HFFc6 (cell line): ENCODE data around the gene RBM20. TPM values are rescaled to one million over a fixed set of nuclear protein-coding genes. Genes with fewer than 3 reads are reported as not detected.
"Not testable (repeated sequence)": the region's sequence is repeated elsewhere in the genome, so short reads cannot be mapped to it uniquely, and the experiment has no call there.

ENCODE experiments used
- DNase-seq: peaks from one replicate; pipeline ENCODE4 v3.0.0-alpha.2; 2018
- H3K27ac Mint-ChIP-seq: 2 replicates; pipeline ENCODE4 v1.8.0; 2020; ENCODE audit warnings: mild to moderate bottlenecking, mixed read lengths
- H3K27me3 Mint-ChIP-seq: 2 replicates; pipeline ENCODE4 v1.8.0; 2021; ENCODE audit warnings: mild to moderate bottlenecking, moderate library complexity, mixed read lengths; ENCODE audit not compliant: insufficient read depth
- H3K36me3 Mint-ChIP-seq: 2 replicates; pipeline ENCODE4 v1.8.0; 2021; ENCODE audit warnings: low read depth, mixed read lengths
- H3K4me1 Mint-ChIP-seq: 2 replicates; pipeline ENCODE4 v1.8.0; 2020; ENCODE audit warnings: low read depth, mixed read lengths
- H3K4me3 Mint-ChIP-seq: 2 replicates; pipeline ENCODE4 v1.8.0; 2020; ENCODE audit warnings: mild to moderate bottlenecking, moderate library complexity, mixed read lengths
- H3K9me3 Mint-ChIP-seq: 2 replicates; pipeline ENCODE4 v1.8.0; 2020; ENCODE audit warnings: mild to moderate bottlenecking, mixed read lengths
- CTCF ChIP-seq: fragments of 200-600 bp; sonication (generic); IDR thresholded peaks from 2 replicates; pipeline ENCODE4 v1.5.0; 2021; ENCODE audit warnings: antibody characterized with exemption, mild to moderate bottlenecking
- total RNA-seq, 6 experiments: library from RNA; stranded (reverse); fragmentation: NEBNext Ultra II Directional; extraction: Animal tissue kit (Norgen Biotek cat#: 25700); gene quantifications; 2 replicates in 1 of 6; 3 replicates in 5 of 6; pipeline ENCODE4 v1.2.3, GENCODE V29; 2021

RBM20 gene
- total RNA-seq, 6 experiments from 2014 or later: not detected

- TF ChIP-seq CTCF: no peak
- Mint-ChIP-seq H3K27me3 (peaks cover 31% of the 10 kb centered on the region), H3K36me3 (no peaks in the 10 kb centered on the region), H3K27ac (no peak overlapping the region), H3K4me3 (no peak overlapping the region), H3K9me3 (no peaks in the 10 kb centered on the region), H3K4me1 (peaks cover 5% of the 10 kb centered on the region; the same call in 1 of the 2 replicates)
- peak; percentile 10 for DNase-seq
Measured at GRCh38 chr10:110725801-110726630, 81.9 kb downstream of the RBM20 start.

GRCh38 chr10:110727785-110728184, 83.6 kb downstream of the RBM20 start:
- not testable (repeated sequence) for H3K36me3 Mint-ChIP-seq, DNase-seq, H3K4me3 Mint-ChIP-seq, H3K4me1 Mint-ChIP-seq, H3K9me3 Mint-ChIP-seq, H3K27ac Mint-ChIP-seq
- peaks cover 37% of the 10 kb centered on the region for H3K27me3 Mint-ChIP-seq

- DNase-seq: no peak
- TF ChIP-seq CTCF: no peak
- peaks cover 45% of the 10 kb centered on the region for H3K27me3 Mint-ChIP-seq
Measured at GRCh38 chr10:110730345-110731050, 86.4 kb downstream of the RBM20 start.

GRCh38 chr10:110733218-110733952, 89.2 kb downstream of the RBM20 start:
- H3K4me3 Mint-ChIP-seq: peak overlapping the region; percentile 52; the same call in 1 of the 2 replicates

More at GRCh38 chr10:110730345-110731050, 86.4 kb downstream of the RBM20 start:
- peaks cover 21% of the 10 kb centered on the region for H3K4me1 Mint-ChIP-seq
- H3K27ac Mint-ChIP-seq: no peak overlapping the region
- H3K9me3 Mint-ChIP-seq: no peaks in the 10 kb centered on the region
- H3K4me3 Mint-ChIP-seq: no peak overlapping the region
- no peaks in the 10 kb centered on the region for H3K36me3 Mint-ChIP-seq

GRCh38 chr10:110735620-110736027, 91.5 kb downstream of the RBM20 start:
- Mint-ChIP-seq H3K27me3 (peaks cover 60% of the 10 kb centered on the region), H3K27ac (no peak overlapping the region), H3K4me3 (no peak overlapping the region), H3K36me3 (no peaks in the 10 kb centered on the region), H3K4me1 (peaks cover 17% of the 10 kb centered on the region; the same call in 1 of the 2 replicates), H3K9me3 (no peaks in the 10 kb centered on the region)
- no peak for DNase-seq
- TF ChIP-seq CTCF: no peak

More at GRCh38 chr10:110733218-110733952, 89.2 kb downstream of the RBM20 start:
- Mint-ChIP-seq H3K9me3 (no peaks in the 10 kb centered on the region), H3K36me3 (no peaks in the 10 kb centered on the region), H3K27me3 (peaks cover 52% of the 10 kb centered on the region), H3K27ac (no peak overlapping the region), H3K4me1 (peaks cover 17% of the 10 kb centered on the region; the same call in 1 of the 2 replicates)
- no peak for DNase-seq
- no peak for TF ChIP-seq CTCF
